Neuronal stem cell (in vitro differentiated cells): Measurements from ENCODE around the gene MDFIC.

ENCODE experiments used
- DNase-seq: peaks from one replicate; pipeline ENCODE4 v3.0.0-alpha.2; 2013; ENCODE audit warnings: low spot score
- H2AFZ ChIP-seq: one replicate; pipeline ENCODE4 v1.6.1; 2013; ENCODE audit warnings: mild to moderate bottlenecking, low read length, inconsistent platforms
- H2AK5ac ChIP-seq: 2 replicates; pipeline ENCODE4 v1.6.1; 2013; ENCODE audit warnings: low read depth, mild to moderate bottlenecking, inconsistent platforms, low read length, moderate library complexity, mixed read lengths
- H2BK120ac ChIP-seq: 2 replicates; pipeline ENCODE4 v1.6.1; 2013; ENCODE audit warnings: low read depth, mild to moderate bottlenecking, inconsistent platforms, low read length, moderate library complexity, mixed read lengths
- H2BK12ac ChIP-seq: one replicate; pipeline ENCODE4 v1.6.1; 2013; ENCODE audit warnings: low read length, inconsistent platforms
- H2BK15ac ChIP-seq: 2 replicates; pipeline ENCODE4 v1.6.1; 2013; ENCODE audit warnings: mild to moderate bottlenecking, low read length, inconsistent platforms, mixed read lengths
- H2BK5ac ChIP-seq: one replicate; pipeline ENCODE4 v1.6.1; 2013; ENCODE audit warnings: inconsistent platforms, mild to moderate bottlenecking, low read length, moderate library complexity
- H3K14ac ChIP-seq: one replicate; pipeline ENCODE4 v1.6.1; 2013; ENCODE audit warnings: low read length, inconsistent platforms
- H3K18ac ChIP-seq: 2 replicates; pipeline ENCODE4 v1.6.1; 2013; ENCODE audit warnings: low read length, inconsistent platforms
- H3K23ac ChIP-seq: 2 replicates; pipeline ENCODE4 v1.6.1; 2013; ENCODE audit warnings: low read depth, mild to moderate bottlenecking, mixed read lengths, low read length, inconsistent platforms; ENCODE audit not compliant: poor library complexity
- H3K27ac ChIP-seq: replicated peaks from 3 replicates; pipeline ENCODE4 v1.5.1; 2013; ENCODE audit warnings: low read length, inconsistent platforms
- H3K27me3 ChIP-seq, 3 experiments: 2 replicates each; pipeline ENCODE4 v1.6.1; 2013; ENCODE audit warnings: low read length in 3 of 3, mild to moderate bottlenecking in 2 of 3, inconsistent platforms in 1 of 3, low read depth in 1 of 3, mixed read lengths in 1 of 3, moderate library complexity in 1 of 3; ENCODE audit not compliant: control insufficient read depth in 3 of 3, insufficient read depth in 3 of 3
- H3K36me3 ChIP-seq, 2 donors: replicated peaks in 1 of 2; 2 replicates each; pipeline ENCODE4 v1.6.1; 2013; ENCODE audit warnings: low read length in 2 of 2; ENCODE audit not compliant: control insufficient read depth in 2 of 2, insufficient read depth in 2 of 2
- H3K4ac ChIP-seq: 2 replicates; pipeline ENCODE4 v1.6.1; 2013; ENCODE audit warnings: inconsistent platforms, mild to moderate bottlenecking, low read length, moderate library complexity
- H3K4me1 ChIP-seq, 2 donors: 1 replicate in 1 of 2; 2 replicates in 1 of 2; pipeline ENCODE4 v1.6.1; 2013; ENCODE audit warnings: low read length in 2 of 2, low read depth in 1 of 2; ENCODE audit not compliant: control insufficient read depth in 2 of 2, insufficient read depth in 1 of 2
- H3K4me2 ChIP-seq: one replicate; pipeline ENCODE4 v1.6.1; 2013; ENCODE audit warnings: mild to moderate bottlenecking, low read length, inconsistent platforms; ENCODE audit not compliant: insufficient read depth, poor library complexity, severe bottlenecking
- H3K4me3 ChIP-seq, 2 donors: 2 replicates each; pipeline ENCODE4 v1.5.1; 2013; ENCODE audit warnings: low read length in 2 of 2, mild to moderate bottlenecking in 2 of 2, inconsistent platforms in 1 of 2, moderate library complexity in 1 of 2
- H3K79me1 ChIP-seq: one replicate; pipeline ENCODE4 v1.6.1; 2013; ENCODE audit warnings: low read depth, mild to moderate bottlenecking, inconsistent platforms, low read length, moderate library complexity
- H3K9ac ChIP-seq: one replicate; pipeline ENCODE4 v1.6.1; 2013; ENCODE audit warnings: mild to moderate bottlenecking, low read depth, low read length, inconsistent platforms; ENCODE audit not compliant: poor library complexity
- H3K9me3 ChIP-seq, 2 donors: replicated peaks in 1 of 2; 2 replicates each; pipeline versions ENCODE3 to v1.6.1; 2013; ENCODE audit warnings: low read length in 2 of 2, mild to moderate bottlenecking in 2 of 2, inconsistent platforms in 1 of 2, low read depth in 1 of 2, mixed read lengths in 1 of 2, moderate library complexity in 1 of 2; ENCODE audit not compliant: control insufficient read depth in 2 of 2, insufficient read depth in 1 of 2
- H4K8ac ChIP-seq: one replicate; pipeline ENCODE4 v1.6.1; 2013; ENCODE audit warnings: low read depth, mild to moderate bottlenecking, inconsistent platforms, low read length, moderate library complexity
- H4K91ac ChIP-seq: one replicate; pipeline ENCODE4 v1.6.1; 2013; ENCODE audit warnings: low read length, low read depth, mild to moderate bottlenecking, inconsistent platforms; ENCODE audit not compliant: poor library complexity
- WGBS, 2 donors: extraction: QIAGEN DNeasy Blood & Tissue Kit; methylation state at CpG; one replicate each; pipeline ENCODE4 v1.1.7; 2013; ENCODE audit warnings: missing lambda C conversion rate in 2 of 2, mixed read lengths in 1 of 2; ENCODE audit not compliant: insufficient read length in 2 of 2, insufficient replicate concordance in 1 of 2; ENCODE audit errors: extremely low coverage in 2 of 2; 5-methylcytosine and 5-hydroxymethylcytosine counted together

MDFIC gene

DNA sequence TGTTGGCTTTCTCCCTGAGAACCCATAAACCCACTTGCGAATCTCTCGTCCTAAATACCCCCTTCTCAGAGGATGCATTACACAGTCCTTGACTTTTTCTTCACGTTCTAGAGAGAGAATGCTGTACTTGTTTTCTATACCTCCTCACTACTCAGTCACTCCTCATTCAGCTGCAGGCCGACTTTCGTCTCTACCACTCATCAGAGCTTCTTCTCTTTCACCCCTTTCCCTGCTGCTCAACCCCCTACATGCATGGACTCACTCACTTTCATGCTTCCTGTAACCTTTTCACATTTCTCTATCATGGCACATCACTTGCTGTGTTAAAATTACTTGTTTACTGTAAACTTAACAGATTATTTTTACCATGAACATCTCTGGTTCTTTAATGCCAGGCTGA lies 19.8 kb downstream of the MDFIC start:
- no peak overlapping the region for H3K23ac ChIP-seq
- H2AK5ac ChIP-seq: no peak overlapping the region
- DNase-seq: no peak
- no peak overlapping the region for H4K8ac ChIP-seq
- H4K91ac ChIP-seq: no peak overlapping the region
- H3K4me1 ChIP-seq: peaks cover 0 to 8% of the 10 kb centered on the region in 2 donors
- H3K4ac ChIP-seq: no peak overlapping the region
- no CpG with 5 or more reads among the region's 5 CpGs for WGBS, 2 donors
- no peak overlapping the region for H3K4me2 ChIP-seq
- H2AFZ ChIP-seq: no peak overlapping the region
- H2BK120ac ChIP-seq: no peak overlapping the region
- no peak overlapping the region for H3K27ac ChIP-seq
- H3K4me3 ChIP-seq: no peak overlapping the region
- H3K9me3 ChIP-seq: no peaks in the 10 kb centered on the region
- no peak overlapping the region for H2BK12ac ChIP-seq
- no peak overlapping the region for H2BK15ac ChIP-seq
- H3K9ac ChIP-seq: no peak overlapping the region
- H3K14ac ChIP-seq: no peak overlapping the region
- H3K18ac ChIP-seq: no peak overlapping the region
- no peaks in the 10 kb centered on the region for H3K27me3 ChIP-seq
- peaks cover 2 to 17% of the 10 kb centered on the region in 2 donors for H3K36me3 ChIP-seq
- no peaks in the 10 kb centered on the region for H3K79me1 ChIP-seq
- H2BK5ac ChIP-seq: no peak overlapping the region

DNA sequence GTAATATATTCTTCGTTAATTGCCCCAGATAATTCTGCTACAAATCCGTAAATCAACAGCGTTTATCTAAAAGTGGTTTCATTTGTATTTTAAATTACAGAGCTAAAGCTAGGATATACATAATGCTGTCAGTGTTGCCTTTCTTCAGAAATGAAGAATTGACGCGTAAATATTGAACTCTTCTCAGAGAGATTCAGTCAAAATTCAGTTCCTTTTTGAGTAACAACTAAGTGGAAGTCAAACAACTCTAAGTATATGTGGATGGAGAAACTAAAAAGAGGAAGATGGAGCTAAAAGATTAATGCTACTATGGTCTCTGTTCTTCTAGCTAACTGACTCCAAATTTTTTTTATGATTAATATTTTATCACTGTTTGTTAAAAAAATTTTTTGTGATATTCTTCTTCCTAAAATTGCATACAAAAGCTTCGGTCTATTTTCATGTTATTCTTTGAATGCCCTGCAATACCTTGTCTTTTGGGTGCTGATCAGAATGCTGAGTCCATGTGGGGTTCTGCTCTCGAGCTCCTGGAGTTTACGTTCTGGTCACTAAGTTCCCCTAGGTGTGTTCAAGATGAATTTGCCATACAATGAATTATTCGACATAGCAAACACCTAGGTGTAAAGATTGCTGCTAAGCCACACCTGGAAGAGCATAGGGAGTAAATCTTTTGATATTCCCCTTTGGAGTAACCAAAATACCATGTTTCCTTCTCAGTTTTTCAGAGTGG lies 20.7 kb downstream of the MDFIC start:
- DNase-seq: no peak

GRCh38 chr7:114943530-114943929 lies 21.6 kb downstream of the MDFIC start:
- H3K18ac ChIP-seq: no peak overlapping the region
- H2AK5ac ChIP-seq: no peak overlapping the region
- no peak overlapping the region for H3K4ac ChIP-seq
- no CpG with 5 or more reads among the region's 1 CpG for WGBS, 2 donors
- H2AFZ ChIP-seq: no peak overlapping the region
- H3K9me3 ChIP-seq: no peaks in the 10 kb centered on the region
- no peak overlapping the region for H2BK120ac ChIP-seq
- no peak overlapping the region for H4K8ac ChIP-seq
- no peak overlapping the region for H3K4me3 ChIP-seq
- no peak overlapping the region for H2BK5ac ChIP-seq
- H2BK15ac ChIP-seq: no peak overlapping the region
- peaks cover 0 to 6% of the 10 kb centered on the region in 2 donors for H3K4me1 ChIP-seq
- no peak overlapping the region for H3K14ac ChIP-seq
- no peak overlapping the region for H2BK12ac ChIP-seq
- DNase-seq: no peak
- H3K36me3 ChIP-seq: peaks cover 2 to 22% of the 10 kb centered on the region in 2 donors
- no peaks in the 10 kb centered on the region for H3K79me1 ChIP-seq
- H3K23ac ChIP-seq: no peak overlapping the region
- H3K27me3 ChIP-seq: no peaks in the 10 kb centered on the region
- H3K27ac ChIP-seq: no peak overlapping the region
- no peak overlapping the region for H3K4me2 ChIP-seq
- H3K9ac ChIP-seq: no peak overlapping the region
- no peak overlapping the region for H4K91ac ChIP-seq

More for the DNA sequence above, 20.7 kb downstream of the MDFIC start:
- Histone ChIP-seq H4K8ac (no peak overlapping the region), H3K4me2 (no peak overlapping the region), H2AK5ac (no peak overlapping the region), H3K79me1 (no peaks in the 10 kb centered on the region), H2BK12ac (no peak overlapping the region), H4K91ac (no peak overlapping the region), H3K14ac (no peak overlapping the region), H2BK15ac (no peak overlapping the region), H3K23ac (no peak overlapping the region), H3K4me1 (peaks cover 0 to 6% of the 10 kb centered on the region in 2 donors), H3K36me3 (peaks cover 2 to 22% of the 10 kb centered on the region in 2 donors), H3K4me3 (no peak overlapping the region), H2BK5ac (no peak overlapping the region), H3K9me3 (no peaks in the 10 kb centered on the region), H3K27me3 (no peaks in the 10 kb centered on the region), H2AFZ (no peak overlapping the region), H3K18ac (no peak overlapping the region), H2BK120ac (no peak overlapping the region), H3K9ac (no peak overlapping the region), H3K4ac (no peak overlapping the region), H3K27ac (no peak overlapping the region)
- no CpG with 5 or more reads among the region's 9 CpGs for whole genome bisulfite sequencing, 2 donors

GRCh38 chr7:114943953-114944744 lies 22.3 kb downstream of the MDFIC start:
- no peak overlapping the region for H2AK5ac ChIP-seq
- H3K79me1 ChIP-seq: no peaks in the 10 kb centered on the region
- H3K23ac ChIP-seq: no peak overlapping the region
- no peak overlapping the region for H3K27ac ChIP-seq
- peaks cover 0 to 6% of the 10 kb centered on the region in 2 donors for H3K4me1 ChIP-seq
- H4K8ac ChIP-seq: no peak overlapping the region
- H3K4me2 ChIP-seq: no peak overlapping the region
- no peak overlapping the region for H3K9ac ChIP-seq
- H2AFZ ChIP-seq: peak overlapping the region; percentile 5
- no peak overlapping the region for H2BK12ac ChIP-seq
- H3K14ac ChIP-seq: no peak overlapping the region
- H2BK15ac ChIP-seq: no peak overlapping the region
- H3K4me3 ChIP-seq: no peak overlapping the region
- H3K36me3 ChIP-seq: peaks cover 2 to 22% of the 10 kb centered on the region in 2 donors
- H2BK5ac ChIP-seq: no peak overlapping the region
- no CpG with 5 or more reads among the region's 3 CpGs for WGBS, 2 donors
- H3K27me3 ChIP-seq: no peaks in the 10 kb centered on the region
- no peak overlapping the region for H4K91ac ChIP-seq
- no peak for DNase-seq
- no peak overlapping the region for H3K18ac ChIP-seq
- no peaks in the 10 kb centered on the region for H3K9me3 ChIP-seq
- no peak overlapping the region for H2BK120ac ChIP-seq
- H3K4ac ChIP-seq: no peak overlapping the region
